Endothelial cell (in vitro differentiated cells): Measurements from ENCODE around the gene NCOA6. TPM values are rescaled to one million over a fixed set of nuclear protein-coding genes. Genes with fewer than 3 reads are reported as not detected.

Experiments
- DNase-seq: peaks from one replicate; pipeline ENCODE4 v3.0.0; 2021; ENCODE audit warnings: low spot score
- H3K27ac Mint-ChIP-seq: one replicate; pipeline ENCODE4 v1.8.0; 2021; ENCODE audit warnings: mixed read lengths, inconsistent platforms; ENCODE audit not compliant: unreplicated experiment
- H3K27me3 Mint-ChIP-seq: one replicate; pipeline ENCODE4 v1.8.0; 2021; ENCODE audit warnings: mild to moderate bottlenecking, moderate library complexity, mixed read lengths, inconsistent platforms; ENCODE audit not compliant: unreplicated experiment
- H3K36me3 Mint-ChIP-seq: one replicate; pipeline ENCODE4 v1.8.0; 2021; ENCODE audit warnings: mild to moderate bottlenecking, low read depth, mixed read lengths, inconsistent platforms; ENCODE audit not compliant: unreplicated experiment
- H3K4me1 Mint-ChIP-seq: one replicate; pipeline ENCODE4 v1.8.0; 2021; ENCODE audit warnings: mild to moderate bottlenecking, mixed read lengths, inconsistent platforms; ENCODE audit not compliant: unreplicated experiment
- H3K4me3 Mint-ChIP-seq: one replicate; pipeline ENCODE4 v1.8.0; 2021; ENCODE audit warnings: mild to moderate bottlenecking, mixed read lengths, inconsistent platforms; ENCODE audit not compliant: unreplicated experiment
- H3K9me3 Mint-ChIP-seq: one replicate; pipeline ENCODE4 v1.8.0; 2021; ENCODE audit warnings: mixed read lengths, inconsistent platforms; ENCODE audit not compliant: unreplicated experiment
- total RNA-seq: library from RNA; stranded (reverse); fragmentation: NEBNext Ultra II Directional; extraction: Animal tissue kit (Norgen Biotek cat#: 25700); gene quantifications from one replicate; pipeline ENCODE4 v1.2.1, GENCODE V29; 2021; ENCODE audit not compliant: unreplicated experiment
- TF ChIP-seq, protein P1 (sequence below): fragments of 200-600 bp; sonication (generic); IDR thresholded peaks from one replicate; pipeline ENCODE4 v1.5.0; 2021; ENCODE audit warnings: antibody characterized with exemption; ENCODE audit not compliant: unreplicated experiment

The NCOA6 gene
- total RNA-seq, 1 donor from 2014 or later = 22.0 TPM

GRCh38 chr20:34706302-34706875 is 119.1 kb downstream of the NCOA6 start:
- Mint-ChIP-seq H3K4me1 (peaks cover 53% of the 10 kb centered on the region), H3K4me3 (peak overlapping the region; percentile 96), H3K36me3 (peaks cover 33% of the 10 kb centered on the region), H3K27ac (no peak overlapping the region), H3K9me3 (no peaks in the 10 kb centered on the region), H3K27me3 (peaks cover 20% of the 10 kb centered on the region)
- TF ChIP-seq, protein P1, sequence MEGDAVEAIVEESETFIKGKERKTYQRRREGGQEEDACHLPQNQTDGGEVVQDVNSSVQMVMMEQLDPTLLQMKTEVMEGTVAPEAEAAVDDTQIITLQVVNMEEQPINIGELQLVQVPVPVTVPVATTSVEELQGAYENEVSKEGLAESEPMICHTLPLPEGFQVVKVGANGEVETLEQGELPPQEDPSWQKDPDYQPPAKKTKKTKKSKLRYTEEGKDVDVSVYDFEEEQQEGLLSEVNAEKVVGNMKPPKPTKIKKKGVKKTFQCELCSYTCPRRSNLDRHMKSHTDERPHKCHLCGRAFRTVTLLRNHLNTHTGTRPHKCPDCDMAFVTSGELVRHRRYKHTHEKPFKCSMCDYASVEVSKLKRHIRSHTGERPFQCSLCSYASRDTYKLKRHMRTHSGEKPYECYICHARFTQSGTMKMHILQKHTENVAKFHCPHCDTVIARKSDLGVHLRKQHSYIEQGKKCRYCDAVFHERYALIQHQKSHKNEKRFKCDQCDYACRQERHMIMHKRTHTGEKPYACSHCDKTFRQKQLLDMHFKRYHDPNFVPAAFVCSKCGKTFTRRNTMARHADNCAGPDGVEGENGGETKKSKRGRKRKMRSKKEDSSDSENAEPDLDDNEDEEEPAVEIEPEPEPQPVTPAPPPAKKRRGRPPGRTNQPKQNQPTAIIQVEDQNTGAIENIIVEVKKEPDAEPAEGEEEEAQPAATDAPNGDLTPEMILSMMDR = no peak
- DNase-seq = no peak

GRCh38 chr20:34705397-34706301 is 119.8 kb downstream of the NCOA6 start:
- DNase-seq = peak; percentile 39
- peaks cover 52% of the 10 kb centered on the region for H3K4me1 Mint-ChIP-seq
- H3K9me3 Mint-ChIP-seq = no peaks in the 10 kb centered on the region
- peak overlapping the region; percentile 89 for H3K27ac Mint-ChIP-seq
- TF ChIP-seq, protein P1 = peak; percentile 32
- peaks cover 29% of the 10 kb centered on the region for H3K36me3 Mint-ChIP-seq
- peaks cover 19% of the 10 kb centered on the region for H3K27me3 Mint-ChIP-seq
- peak overlapping the region; percentile 96 for H3K4me3 Mint-ChIP-seq

- H3K27ac Mint-ChIP-seq = peak overlapping the region; percentile 89
- TF ChIP-seq, protein P1 = no peak
- no peaks in the 10 kb centered on the region for H3K9me3 Mint-ChIP-seq
- peaks cover 49% of the 10 kb centered on the region for H3K4me1 Mint-ChIP-seq
- peaks cover 14% of the 10 kb centered on the region for H3K27me3 Mint-ChIP-seq
- no peak for DNase-seq
- peak overlapping the region; percentile 96 for H3K4me3 Mint-ChIP-seq
- peaks cover 24% of the 10 kb centered on the region for H3K36me3 Mint-ChIP-seq
These were observed 120.4 kb downstream of the NCOA6 start for GRCh38 chr20:34705008-34705396.

DNA sequence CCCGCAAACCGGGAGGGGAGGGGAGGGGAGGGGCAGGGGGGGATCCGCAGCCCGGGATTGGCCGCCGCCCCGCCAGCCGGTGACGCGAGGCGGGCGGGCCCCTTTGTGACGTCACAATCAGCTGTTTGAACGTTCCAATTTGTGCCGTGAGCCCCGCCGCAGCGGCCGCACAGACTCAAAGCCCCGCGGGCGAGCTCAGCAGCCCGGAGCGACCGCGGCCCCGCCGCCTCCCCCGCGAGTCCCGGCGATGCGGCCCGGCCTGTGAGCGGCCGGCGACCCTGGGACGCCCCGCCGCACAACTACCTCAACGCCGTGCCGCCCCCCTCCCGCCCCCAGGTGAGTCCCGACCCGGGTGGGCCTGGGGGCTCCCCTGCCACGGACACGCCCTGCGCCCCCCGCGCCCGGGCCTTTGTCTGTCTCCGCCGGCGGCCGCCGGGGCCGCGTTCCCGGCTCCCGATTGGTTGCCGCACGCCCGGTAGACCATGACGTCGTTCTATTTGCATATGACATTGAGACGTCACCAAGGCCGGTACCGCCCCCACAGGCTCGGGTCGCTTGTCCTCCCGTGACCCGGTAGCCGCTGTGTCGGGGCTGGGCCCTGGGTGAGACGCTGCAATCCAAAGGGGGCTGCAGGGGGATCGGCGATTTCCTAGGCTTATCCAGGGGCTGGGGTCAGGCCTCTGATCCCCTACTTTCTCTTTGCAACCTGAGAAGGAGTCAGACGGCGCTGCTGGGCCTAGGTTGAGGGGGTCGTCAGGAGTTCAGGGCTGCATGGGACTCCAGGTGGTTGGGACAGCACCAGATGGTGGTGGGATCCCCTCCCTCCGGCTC is 121.1 kb downstream of the NCOA6 start, which contains the start of gene TP53INP2:
Gene TP53INP2, plus strand, starts transcription at position 168 of the 831 bp plus-strand sequence. CDS start 4,396 bp downstream, outside the sequence.
- Mint-ChIP-seq H3K4me3 (peak within 1 kb of the TSS; percentile 99), H3K4me1 (peaks cover 49% of the 10 kb centered on the region), H3K27ac (peak within 1 kb of the TSS; percentile 98), H3K9me3 (no peaks in the 10 kb centered on the region), H3K36me3 (peaks cover 24% of the 10 kb centered on the region), H3K27me3 (peaks cover 14% of the 10 kb centered on the region)
- DNase-seq = peak; percentile 85
- TF ChIP-seq, protein P1 = peak; percentile 17
